Measurements from ENCODE around the gene PALLD. TPM values are rescaled to one million over a fixed set of nuclear protein-coding genes. Genes with fewer than 3 reads are reported as not detected.

The PALLD gene
- total RNA-seq, 2 experiments from 2014 or later = 0.49 to 0.78 TPM

GRCh38 chr4:168664242-168664891, 167.5 kb downstream of the PALLD start:
- Histone ChIP-seq H3K9me3 (ENCODE audit: control insufficient read depth in 1 of 2, insufficient read depth in 1 of 2, low read length in 2 of 2) (no peaks in the 10 kb centered on the region), H3K27ac (ENCODE audit: low read depth in 1 of 2, low read length in 2 of 2) (no peak overlapping the region), H3K4me3 (ENCODE audit: low read length) (no peak overlapping the region), H3K4me1 (ENCODE audit: insufficient read depth, low read length) (no peaks in the 10 kb centered on the region), H3K36me3 (ENCODE audit: insufficient read depth, low read length) (no peaks in the 10 kb centered on the region), H3K27me3 (ENCODE audit: control insufficient read depth in 1 of 2, insufficient read depth in 2 of 2, low read length in 2 of 2) (no peaks in the 10 kb centered on the region)
- DNase-seq = no peak
- ChIA-PET POLR2A (no interaction called here), CTCF (no interaction called here)
- Mint-ChIP-seq H3K36me3 (ENCODE audit: low read depth) (no peaks in the 10 kb centered on the region), H3K4me3 (no peak overlapping the region), H3K9me3 (no peaks in the 10 kb centered on the region), H3K27me3 (no peaks in the 10 kb centered on the region), H3K4me1 (ENCODE audit: low read depth) (no peaks in the 10 kb centered on the region), H3K27ac (no peak overlapping the region)
- ATAC-seq (ENCODE audit: poor library complexity) = no peak
- intact Hi-C loops (cut with DNase I, micrococcal nuclease) = no loop called here
- TF ChIP-seq CTCF (IDR thresholded peaks at IDR 0.05) = no peak

- intact Hi-C loops (cut with DNase I, micrococcal nuclease) = no loop called here
- Histone ChIP-seq H3K27me3 (ENCODE audit: control insufficient read depth in 1 of 2, insufficient read depth in 2 of 2, low read length in 2 of 2) (no peaks in the 10 kb centered on the region), H3K4me1 (ENCODE audit: insufficient read depth, low read length) (no peaks in the 10 kb centered on the region), H3K4me3 (ENCODE audit: low read length) (no peak overlapping the region), H3K9me3 (ENCODE audit: control insufficient read depth in 1 of 2, insufficient read depth in 1 of 2, low read length in 2 of 2) (no peaks in the 10 kb centered on the region), H3K27ac (ENCODE audit: low read depth in 1 of 2, low read length in 2 of 2) (no peak overlapping the region), H3K36me3 (ENCODE audit: insufficient read depth, low read length) (no peaks in the 10 kb centered on the region)
- H3K4me1 Mint-ChIP-seq (ENCODE audit: low read depth) = no peaks in the 10 kb centered on the region
- ATAC-seq (ENCODE audit: poor library complexity) (no peak), DNase-seq (no peak)
- H3K4me3 Mint-ChIP-seq = no peak overlapping the region
- ChIA-PET POLR2A (no interaction called here), CTCF (no interaction called here)
- H3K27me3 Mint-ChIP-seq = no peaks in the 10 kb centered on the region
- H3K27ac Mint-ChIP-seq = no peak overlapping the region
- no peaks in the 10 kb centered on the region for H3K36me3 Mint-ChIP-seq (ENCODE audit: low read depth)
- no peaks in the 10 kb centered on the region for H3K9me3 Mint-ChIP-seq
- no peak for TF ChIP-seq CTCF (IDR thresholded peaks at IDR 0.05)
Observed at GRCh38 chr4:168666531-168666930, 169.7 kb downstream of the PALLD start.

GRCh38 chr4:168667376-168667775, 170.5 kb downstream of the PALLD start:
- TF ChIP-seq CTCF (IDR thresholded peaks at IDR 0.05) = no peak
- Mint-ChIP-seq H3K27me3 (no peaks in the 10 kb centered on the region), H3K36me3 (ENCODE audit: low read depth) (no peaks in the 10 kb centered on the region), H3K9me3 (no peaks in the 10 kb centered on the region), H3K4me1 (ENCODE audit: low read depth) (no peaks in the 10 kb centered on the region), H3K4me3 (no peak overlapping the region), H3K27ac (no peak overlapping the region)
- H3K27me3 ChIP-seq (ENCODE audit: control insufficient read depth in 1 of 2, insufficient read depth in 2 of 2, low read length in 2 of 2) = no peaks in the 10 kb centered on the region
- no peaks in the 10 kb centered on the region for H3K36me3 ChIP-seq (ENCODE audit: insufficient read depth, low read length)
- DNase-seq (no peak), ATAC-seq (ENCODE audit: poor library complexity) (no peak)
- no peaks in the 10 kb centered on the region for H3K4me1 ChIP-seq (ENCODE audit: insufficient read depth, low read length)
- ChIA-PET POLR2A (no interaction called here), CTCF (no interaction called here)
- no peak overlapping the region for H3K27ac ChIP-seq (ENCODE audit: low read depth in 1 of 2, low read length in 2 of 2)
- H3K9me3 ChIP-seq (ENCODE audit: control insufficient read depth in 1 of 2, insufficient read depth in 1 of 2, low read length in 2 of 2) = no peaks in the 10 kb centered on the region
- intact Hi-C loops (cut with DNase I, micrococcal nuclease) = no loop called here
- H3K4me3 ChIP-seq (ENCODE audit: low read length) = no peak overlapping the region
